Measurements from ENCODE around the gene TBC1D10B.
"Not testable (repeated sequence)": the region's sequence is repeated elsewhere in the genome, so short reads cannot be mapped to it uniquely, and the experiment has no call there.

The TBC1D10B gene

GRCh38 chr16:30324220-30324619 is 46.1 kb downstream of the TBC1D10B start:
- DNase-seq = not testable (repeated sequence)

DNA sequence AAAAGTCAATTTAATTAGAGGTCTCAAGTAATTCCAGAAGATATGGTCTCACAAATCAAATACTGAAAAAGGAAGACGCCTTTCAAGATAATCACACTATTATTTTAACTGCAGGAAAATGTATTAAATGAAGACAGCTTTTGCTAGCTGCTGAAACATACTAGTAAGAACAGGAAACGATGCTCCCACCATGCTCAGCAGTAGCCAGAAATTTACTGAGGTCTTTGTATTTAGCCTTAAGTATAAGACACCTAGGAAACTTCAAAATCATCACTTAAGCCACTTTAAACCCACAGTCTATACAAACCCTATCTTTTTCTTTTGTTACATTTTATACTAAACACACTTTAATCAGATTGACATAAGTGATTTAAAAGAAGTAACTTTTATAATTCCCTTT is 51.6 kb downstream of the TBC1D10B start:
- DNase-seq = not testable (repeated sequence)

GRCh38 chr16:30310937-30311336 is 59.4 kb downstream of the TBC1D10B start:
- not testable (repeated sequence) for DNase-seq

DNA sequence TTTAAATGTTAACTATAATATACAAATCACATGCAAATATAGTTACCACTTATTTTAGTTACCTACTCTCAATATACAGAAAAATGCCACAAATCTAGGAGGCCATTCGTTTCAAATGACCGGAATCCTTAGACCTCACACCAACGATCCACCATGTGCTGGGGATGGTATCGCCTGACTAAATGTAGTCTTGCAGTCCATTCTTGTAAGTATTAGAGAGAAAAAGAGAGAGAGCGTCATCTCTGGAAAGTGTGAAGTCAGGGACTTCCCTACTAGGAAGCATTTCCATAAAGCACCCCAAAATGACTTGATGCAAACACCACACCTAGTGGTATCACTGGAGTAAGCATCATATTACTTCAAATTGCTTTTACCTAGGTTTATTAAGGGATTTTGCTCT is 61.0 kb downstream of the TBC1D10B start:
- DNase-seq = not testable (repeated sequence)
